Coronary artery (tissue), 2 donors: ENCODE measurements around the gene RFNG.

Experiments used
- DNase-seq: peaks from one replicate; pipeline ENCODE4 v3.0.0-alpha.2; 2017; ENCODE audit warnings: low spot score
- H3K27ac ChIP-seq, 2 donors: fragments of 200-600 bp; sonication (generic); one replicate each; pipeline ENCODE4 v1.5.1; 2016 to 2019
- H3K4me3 ChIP-seq: fragments of 200-600 bp; sonication (generic); 2 replicates; pipeline ENCODE4 v1.5.1; 2016; ENCODE audit warnings: mild to moderate bottlenecking, moderate library complexity
- CTCF ChIP-seq: fragments of 200-600 bp; sonication (generic); IDR thresholded peaks from one replicate; pipeline ENCODE4 v1.5.1; 2019; ENCODE audit warnings: antibody characterized with exemption

Gene RFNG

GRCh38 chr17:82031303-82031884 is 20.2 kb downstream of the RFNG start, which contains the start of gene RAC3:
TSS of gene RAC3 (plus strand) at chr17:82031678. CDS start at chr17:82031762, 84 bp downstream.
- no peak for TF ChIP-seq CTCF
- DNase-seq: no peak
- Histone ChIP-seq H3K4me3 (peak within 1 kb of the TSS; percentile 69), H3K27ac (peak within 1 kb of the TSS in 1 of 2 donors; percentile 40)

GRCh38 chr17:82030470-82031302 is 20.9 kb downstream of the RFNG start:
- DNase-seq: no peak
- H3K27ac ChIP-seq: peak overlapping the region in 1 of 2 donors; percentile 40
- peak overlapping the region; percentile 69 for H3K4me3 ChIP-seq
- TF ChIP-seq CTCF: peak; percentile 84

- peak overlapping the region; percentile 69 for H3K4me3 ChIP-seq
Measured at GRCh38 chr17:82029990-82030469, 21.6 kb downstream of the RFNG start.

GRCh38 chr17:82029391-82029790 is 22.2 kb downstream of the RFNG start:
- H3K27ac ChIP-seq: no peak overlapping the region
- no peak for TF ChIP-seq CTCF
- no peak overlapping the region for H3K4me3 ChIP-seq
- DNase-seq: no peak

More at GRCh38 chr17:82029990-82030469, 21.6 kb downstream of the RFNG start:
- H3K27ac ChIP-seq: no peak overlapping the region
- no peak for DNase-seq
- TF ChIP-seq CTCF: no peak

DNA sequence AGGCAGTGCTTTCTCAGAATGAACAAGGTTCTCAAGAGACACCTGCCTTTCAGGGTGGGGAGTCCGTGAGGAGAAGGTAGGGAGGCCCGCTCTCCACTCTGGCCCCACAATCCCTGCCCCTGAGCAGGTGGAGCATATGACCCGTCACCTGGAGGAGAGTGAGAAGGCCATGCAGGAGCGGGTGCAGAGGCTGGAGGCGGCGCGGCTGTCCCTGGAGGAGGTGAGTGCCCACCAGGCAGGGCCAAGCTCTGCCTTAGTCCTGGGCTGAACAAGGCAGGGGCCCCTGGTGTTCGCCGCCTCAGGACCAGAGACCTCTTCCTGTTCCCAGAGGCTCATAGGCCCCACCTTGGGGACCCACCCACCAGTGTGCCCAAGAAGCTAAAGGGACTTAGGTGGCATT is 22.6 kb downstream of the RFNG start:
- DNase-seq: no peak
- Histone ChIP-seq H3K27ac (no peak overlapping the region), H3K4me3 (no peak overlapping the region)
- no peak for TF ChIP-seq CTCF

DNA sequence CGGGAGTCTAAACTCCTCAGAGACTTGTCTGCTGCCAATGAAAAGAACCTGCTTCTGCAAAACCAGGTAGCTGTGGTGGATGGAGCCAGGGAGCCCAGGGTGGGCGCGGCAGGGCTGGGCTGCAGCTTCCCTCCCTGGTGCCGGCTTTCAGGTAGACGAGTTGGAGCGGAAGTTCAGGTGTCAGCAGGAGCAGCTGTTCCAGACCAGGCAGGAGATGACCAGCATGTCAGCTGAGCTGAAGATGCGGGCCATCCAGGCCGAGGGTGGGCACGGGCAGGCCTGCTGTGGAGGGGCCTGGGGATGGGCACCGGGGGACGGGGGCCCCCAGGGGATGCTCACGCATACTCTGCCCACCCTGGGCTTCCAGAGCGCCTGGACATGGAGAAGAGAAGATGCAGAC is 23.4 kb downstream of the RFNG start:
- no peak for TF ChIP-seq CTCF
- no peak for DNase-seq
- no peak overlapping the region for H3K27ac ChIP-seq
- no peak overlapping the region for H3K4me3 ChIP-seq
